ENCODE data around the gene SELPLG.

- no peak for TF ChIP-seq CTCF (IDR thresholded peaks at IDR 0.05)
- TF ChIP-seq POLR2A (IDR thresholded peaks at IDR 0.05), result no peak
Observed at GRCh38 chr12:108649669-108650068, 16.0 kb upstream of the SELPLG start.
